NCI-H446 (cell line): Measurements from ENCODE around the gene TMEM213.

Source experiments
- DNase-seq, 2 experiments: peaks; one replicate each; lab custom pipeline; 2025; lab: John Stamatoyannopoulos, UW

Gene TMEM213

GRCh38 chr7:138876326-138876725 lies 78.5 kb downstream of the TMEM213 start:
- no peak for DNase-seq

- DNase-seq: no peak
Observed at GRCh38 chr7:138878051-138878450, 80.3 kb downstream of the TMEM213 start.

- no peak for DNase-seq
Observed at GRCh38 chr7:138878856-138879255, 81.1 kb downstream of the TMEM213 start.

GRCh38 chr7:138879356-138879755 lies 81.6 kb downstream of the TMEM213 start:
- no peak for DNase-seq

- DNase-seq: no peak
Observed at GRCh38 chr7:138880881-138881578, 83.2 kb downstream of the TMEM213 start.

- DNase-seq: no peak
Observed at GRCh38 chr7:138881579-138882188, 83.9 kb downstream of the TMEM213 start.

GRCh38 chr7:138882249-138882648 lies 84.5 kb downstream of the TMEM213 start:
- DNase-seq: no peak

GRCh38 chr7:138885383-138886147 lies 87.8 kb downstream of the TMEM213 start:
- no peak for DNase-seq

GRCh38 chr7:138886501-138886917 lies 88.7 kb downstream of the TMEM213 start:
- peak in 1 of 2 experiments; percentile 51 for DNase-seq

GRCh38 chr7:138887085-138887710 lies 89.4 kb downstream of the TMEM213 start:
- no peak for DNase-seq
